Thyroid gland (tissue), 4 donors: ENCODE results near the gene SEC14L5.

ENCODE experiments used
- POLR2A ChIP-seq, 2 donors: fragments of 450-650 bp; IDR thresholded peaks; one replicate each; pipeline ENCODE4 v1.6.1; 2017; ENCODE audit warnings: antibody characterized with exemption in 2 of 2, mild to moderate bottlenecking in 2 of 2, moderate library complexity in 1 of 2
- TF ChIP-seq, protein P1 (sequence below), 6 experiments: fragments of 200-600 bp in 3 of 6; fragments of 450-650 bp in 3 of 6; sonication (generic) in 3 of 6; IDR thresholded peaks; one replicate each; pipeline ENCODE4 v1.5.1; 2016 to 2019; ENCODE audit warnings: antibody characterized with exemption in 6 of 6, mild to moderate bottlenecking in 2 of 6, inconsistent platforms in 1 of 6, moderate library complexity in 1 of 6

DNA sequence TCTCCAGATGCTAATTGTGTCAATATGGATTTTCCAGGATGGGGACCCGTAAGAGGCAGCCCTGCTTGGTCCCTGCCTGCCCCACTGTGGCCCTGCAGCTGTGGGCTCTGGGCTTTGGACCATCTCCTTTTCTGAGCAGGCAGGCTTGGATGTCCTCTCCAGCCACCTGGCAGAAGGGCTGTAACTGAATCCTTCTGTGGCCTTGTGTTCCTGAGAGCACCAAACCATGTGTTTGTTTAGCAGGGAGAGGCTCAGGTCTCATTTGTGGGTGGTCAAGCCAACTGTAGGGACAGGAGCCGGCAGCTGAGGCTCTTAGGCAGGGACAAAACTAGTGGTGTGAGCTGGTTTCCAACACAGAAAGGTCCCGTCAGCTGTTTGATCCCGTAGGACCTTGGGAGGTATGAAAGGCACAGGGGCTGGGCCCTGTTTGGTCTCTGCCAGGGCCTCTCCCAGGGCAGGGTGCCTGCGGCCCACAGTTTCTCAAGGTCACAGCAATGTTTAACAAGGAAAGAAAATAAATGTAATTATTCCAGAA, 18.5 kb downstream of the SEC14L5 start:
- TF ChIP-seq, protein P1, sequence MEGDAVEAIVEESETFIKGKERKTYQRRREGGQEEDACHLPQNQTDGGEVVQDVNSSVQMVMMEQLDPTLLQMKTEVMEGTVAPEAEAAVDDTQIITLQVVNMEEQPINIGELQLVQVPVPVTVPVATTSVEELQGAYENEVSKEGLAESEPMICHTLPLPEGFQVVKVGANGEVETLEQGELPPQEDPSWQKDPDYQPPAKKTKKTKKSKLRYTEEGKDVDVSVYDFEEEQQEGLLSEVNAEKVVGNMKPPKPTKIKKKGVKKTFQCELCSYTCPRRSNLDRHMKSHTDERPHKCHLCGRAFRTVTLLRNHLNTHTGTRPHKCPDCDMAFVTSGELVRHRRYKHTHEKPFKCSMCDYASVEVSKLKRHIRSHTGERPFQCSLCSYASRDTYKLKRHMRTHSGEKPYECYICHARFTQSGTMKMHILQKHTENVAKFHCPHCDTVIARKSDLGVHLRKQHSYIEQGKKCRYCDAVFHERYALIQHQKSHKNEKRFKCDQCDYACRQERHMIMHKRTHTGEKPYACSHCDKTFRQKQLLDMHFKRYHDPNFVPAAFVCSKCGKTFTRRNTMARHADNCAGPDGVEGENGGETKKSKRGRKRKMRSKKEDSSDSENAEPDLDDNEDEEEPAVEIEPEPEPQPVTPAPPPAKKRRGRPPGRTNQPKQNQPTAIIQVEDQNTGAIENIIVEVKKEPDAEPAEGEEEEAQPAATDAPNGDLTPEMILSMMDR (IDR thresholded peaks at IDR 0.05): no peak
- TF ChIP-seq POLR2A (IDR thresholded peaks at IDR 0.05): no peak
